ENCODE data around the gene MICU2. TPM values are rescaled to one million over a fixed set of nuclear protein-coding genes. Genes with fewer than 3 reads are reported as not detected.

Gene MICU2
- total RNA-seq, 1 donor from 2014 or later, result 20.4 TPM

GRCh38 chr13:21544515-21544914 is 59.5 kb downstream of the MICU2 start:
- ATAC-seq, result no peak

GRCh38 chr13:21542563-21542962 is 61.4 kb downstream of the MICU2 start:
- no peak for ATAC-seq

DNA sequence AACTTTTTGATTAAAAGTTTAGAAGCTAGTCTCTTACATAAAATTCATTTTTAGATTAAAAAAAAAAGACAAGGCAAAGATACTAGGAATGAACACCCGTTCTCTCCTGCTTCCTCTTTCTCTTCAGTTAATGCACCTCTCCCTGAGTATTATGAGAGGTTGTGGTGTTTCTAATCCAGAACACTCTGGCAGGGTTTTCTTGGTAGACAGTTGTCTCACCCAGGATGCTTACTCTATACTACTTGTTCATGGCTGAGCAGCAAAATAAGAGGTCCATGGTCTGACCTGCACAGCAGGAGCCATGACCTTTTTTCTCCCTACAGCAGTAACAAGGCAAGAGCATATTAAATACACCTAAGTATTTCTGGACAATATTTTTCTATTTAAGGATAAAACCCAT is 62.0 kb downstream of the MICU2 start:
- no peak for ATAC-seq

- ATAC-seq, result no peak
Observed at GRCh38 chr13:21541271-21541670, 62.7 kb downstream of the MICU2 start.

GRCh38 chr13:21539687-21540086 is 64.3 kb downstream of the MICU2 start:
- no peak for ATAC-seq

GRCh38 chr13:21538753-21539152 is 65.2 kb downstream of the MICU2 start:
- no peak for ATAC-seq

- no peak for ATAC-seq
Observed at GRCh38 chr13:21538280-21538679, 65.7 kb downstream of the MICU2 start.

DNA sequence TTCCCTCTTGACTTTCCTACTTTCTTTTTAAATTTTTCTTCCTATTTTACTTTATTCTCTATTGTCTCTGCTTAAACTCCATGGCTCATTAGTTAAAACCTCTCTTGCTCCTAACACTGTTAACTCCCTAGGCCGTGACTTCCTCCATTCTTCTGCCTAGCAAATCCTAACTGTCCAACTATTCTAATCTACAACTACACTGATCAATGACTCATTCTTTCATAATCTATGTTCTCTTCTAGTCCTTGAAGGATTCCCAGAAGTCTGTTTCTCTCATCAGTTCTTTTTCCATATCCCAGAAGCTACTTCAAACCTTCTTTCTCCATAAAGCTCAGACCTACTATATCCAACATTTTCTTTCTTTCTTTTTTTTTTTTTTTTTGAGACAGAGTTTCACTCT is 66.9 kb downstream of the MICU2 start:
- ATAC-seq, result no peak

DNA sequence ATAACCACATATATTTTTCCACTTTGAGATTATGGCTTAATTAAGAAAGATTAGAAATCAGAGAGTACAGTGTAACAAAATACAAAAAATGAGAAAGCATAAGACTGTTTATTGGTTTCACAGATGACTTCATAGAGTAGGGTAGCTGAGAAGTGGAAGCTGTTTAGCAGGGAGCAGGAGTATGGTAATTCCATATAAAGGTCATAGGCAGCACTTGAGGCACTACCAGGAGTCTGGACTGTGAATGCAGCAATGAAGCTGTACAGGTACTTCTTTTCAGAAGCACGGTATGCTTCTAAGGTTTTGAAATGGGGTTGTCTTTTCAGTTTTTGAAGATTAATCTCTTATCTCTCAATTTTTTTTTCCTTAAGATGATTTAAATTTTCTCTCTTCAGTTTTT is 69.2 kb downstream of the MICU2 start:
- no peak for ATAC-seq

DNA sequence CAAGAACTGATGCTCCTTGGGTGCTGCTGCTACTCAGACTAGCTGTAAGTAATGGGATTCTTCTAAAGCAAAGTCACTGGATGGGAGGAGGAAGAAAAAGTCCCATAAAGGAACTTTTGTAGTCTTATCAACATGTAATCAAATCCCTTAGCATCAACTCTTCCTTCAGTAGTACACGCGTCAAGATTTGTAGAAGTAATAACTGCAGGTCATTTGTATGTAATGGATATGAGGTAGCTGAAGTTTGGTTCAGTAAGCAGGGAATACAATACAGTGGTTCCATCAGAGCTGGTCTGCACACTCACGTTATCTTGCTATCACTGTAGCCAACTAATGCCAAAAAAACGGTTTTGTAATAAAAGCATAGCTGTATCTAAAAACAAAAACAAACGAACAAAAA is 72.5 kb downstream of the MICU2 start:
- ATAC-seq, result no peak

- no peak for ATAC-seq
Observed at GRCh38 chr13:21530656-21531055, 73.3 kb downstream of the MICU2 start.

DNA sequence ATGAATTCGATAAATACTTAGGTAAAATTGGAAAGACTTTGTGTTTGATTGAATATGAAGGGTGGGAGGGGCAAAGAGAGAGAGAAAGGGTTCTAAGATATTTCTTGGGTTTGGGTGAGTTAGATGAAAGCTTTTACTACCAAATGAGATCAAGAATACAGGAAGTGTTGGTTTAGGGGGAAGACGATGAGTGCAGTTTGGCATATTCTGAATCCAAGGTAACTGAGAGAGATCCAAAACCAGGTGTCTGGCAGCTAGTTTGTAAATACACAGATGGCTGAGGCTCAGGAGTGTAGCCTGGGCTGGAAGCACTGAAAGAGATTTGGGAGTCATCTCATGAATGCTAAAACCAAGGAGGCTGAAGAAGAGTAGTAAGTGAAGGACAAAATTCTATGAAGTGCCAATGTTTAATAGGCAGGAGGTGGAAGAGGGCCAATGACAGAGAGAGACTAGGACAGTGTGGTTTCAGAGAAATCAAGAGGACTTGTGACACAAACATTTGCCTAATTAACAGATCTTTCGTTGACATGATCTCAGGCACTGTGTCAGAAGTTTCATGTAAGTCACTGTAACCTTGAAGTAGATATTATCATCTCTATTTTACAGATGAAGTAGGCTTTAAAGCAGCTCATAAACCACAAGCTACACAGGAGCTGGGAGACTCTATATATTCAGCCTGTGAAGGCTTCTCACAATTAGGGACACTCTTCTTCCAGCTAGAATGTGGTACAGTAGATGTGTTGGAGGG is 74.7 kb downstream of the MICU2 start:
- ATAC-seq, result no peak

DNA sequence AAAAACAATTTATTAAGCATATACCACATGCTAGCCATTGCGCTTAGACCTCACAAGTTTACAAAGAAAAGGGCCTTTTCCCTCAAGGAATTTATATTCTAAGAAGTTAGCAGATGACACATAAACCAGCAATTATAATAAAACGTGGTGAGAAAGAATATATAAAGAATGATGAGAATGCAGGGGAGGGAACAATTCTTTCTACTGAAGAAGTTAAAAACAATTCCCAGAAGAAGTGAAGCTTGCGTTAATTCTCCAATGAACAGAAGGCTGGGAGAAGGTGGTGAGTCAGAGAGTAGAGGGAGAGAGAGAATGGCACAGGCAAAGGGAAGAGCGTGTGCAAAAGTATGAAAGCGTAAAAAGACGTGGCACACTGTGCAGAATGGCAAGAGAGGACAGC is 75.4 kb downstream of the MICU2 start:
- ATAC-seq, result no peak

DNA sequence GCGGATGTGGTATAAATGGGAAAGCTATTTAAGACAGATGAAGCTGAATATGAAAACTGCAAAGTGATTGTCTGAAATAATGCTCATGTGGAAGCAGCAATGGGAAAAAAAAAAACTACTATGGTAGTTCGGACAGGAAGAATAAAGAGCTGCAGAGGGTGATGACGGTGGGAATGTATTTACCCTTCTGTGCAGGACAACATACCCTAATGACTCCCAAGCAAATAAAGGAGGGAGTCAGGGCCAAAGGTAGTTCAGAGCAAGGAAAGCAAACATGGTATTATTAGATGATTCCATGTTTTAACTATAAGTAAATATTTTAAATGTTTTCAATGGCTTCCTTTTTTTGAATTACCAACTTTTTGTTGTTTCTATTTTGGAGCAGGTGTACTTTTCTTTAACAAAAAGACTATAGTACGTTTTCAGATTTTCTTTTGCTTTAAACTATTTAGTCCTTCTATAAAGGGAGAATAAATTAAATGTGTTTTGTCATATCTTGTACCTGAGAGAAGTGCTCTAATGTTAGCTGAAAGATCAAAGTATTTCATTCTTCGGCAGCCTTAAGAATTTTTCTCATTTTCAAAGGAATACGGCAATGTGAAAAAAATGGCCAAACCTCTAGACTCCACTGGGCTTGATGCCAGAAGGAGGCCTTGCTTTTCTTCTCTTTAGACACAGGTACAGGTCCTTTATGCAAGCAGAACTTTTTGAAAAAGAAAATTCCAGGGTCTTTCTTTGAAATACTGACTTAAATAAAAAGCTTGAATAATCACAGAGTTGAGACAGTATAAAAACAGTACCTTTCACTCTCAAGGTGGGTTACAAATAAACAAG is 77.0 kb downstream of the MICU2 start:
- no peak for ATAC-seq

GRCh38 chr13:21522847-21523246 is 81.1 kb downstream of the MICU2 start:
- ATAC-seq, result no peak

- ATAC-seq, result no peak
Observed at GRCh38 chr13:21522130-21522529, 81.8 kb downstream of the MICU2 start.

DNA sequence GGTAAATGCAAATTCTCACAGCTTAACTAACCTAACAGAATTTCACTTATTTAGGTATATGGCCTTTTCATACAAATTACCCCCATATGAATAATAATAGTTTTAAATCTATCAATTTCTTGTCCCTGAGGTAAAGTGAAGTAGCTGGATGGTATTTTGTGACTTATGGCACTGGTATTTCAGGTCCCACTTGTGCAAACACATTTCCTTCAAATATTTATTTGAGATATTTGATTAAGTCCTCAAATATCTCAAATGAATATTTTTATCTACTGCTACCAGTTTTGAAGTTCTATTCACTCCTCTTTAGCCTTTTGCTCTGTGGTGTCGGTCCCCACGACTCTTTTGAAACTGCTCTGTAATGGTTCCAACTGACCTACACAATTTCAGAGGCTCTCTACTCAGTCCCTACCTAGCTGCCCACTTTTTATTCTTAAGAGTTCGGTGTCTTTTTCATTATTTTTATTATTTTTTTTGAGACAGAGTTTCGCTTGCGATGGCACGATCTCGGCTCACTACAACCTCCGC is 85.3 kb downstream of the MICU2 start:
- ATAC-seq, result no peak

DNA sequence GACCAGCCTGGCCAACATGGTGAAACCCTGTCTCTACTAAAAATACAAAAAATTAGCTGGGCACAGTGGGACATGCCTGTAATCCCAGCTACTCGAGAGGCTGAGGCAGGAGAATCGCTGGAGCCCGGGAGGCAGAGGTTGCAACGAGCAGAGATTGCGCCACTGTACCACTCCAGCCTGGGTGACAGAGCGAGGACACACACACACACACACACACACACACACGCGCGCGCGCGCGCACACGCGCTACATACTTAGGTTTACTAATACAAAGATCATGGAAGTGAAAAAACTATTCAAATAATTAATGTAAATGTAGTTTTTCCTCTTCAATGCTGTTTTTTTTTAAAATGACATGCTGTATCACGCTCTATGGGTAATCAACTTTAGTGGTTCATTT is 86.4 kb downstream of the MICU2 start:
- no peak for ATAC-seq

DNA sequence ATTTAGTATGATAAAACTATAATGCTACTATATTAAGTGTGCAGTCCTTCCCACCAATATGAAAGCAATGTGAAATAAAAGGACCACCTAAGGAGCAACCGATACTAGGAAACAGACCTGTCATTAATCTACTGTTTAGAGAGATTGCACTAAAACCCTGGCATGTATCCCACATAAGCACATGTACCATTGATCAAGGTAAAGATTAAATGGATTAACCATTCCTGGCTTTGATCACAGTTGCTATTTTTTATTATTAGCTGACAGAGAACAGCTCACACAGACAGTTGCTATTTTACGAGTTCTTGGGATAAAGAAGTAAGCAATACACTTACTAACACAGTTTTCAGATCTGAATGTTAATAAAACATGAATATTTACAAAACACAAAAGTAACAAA is 87.2 kb downstream of the MICU2 start:
- ATAC-seq, result no peak

DNA sequence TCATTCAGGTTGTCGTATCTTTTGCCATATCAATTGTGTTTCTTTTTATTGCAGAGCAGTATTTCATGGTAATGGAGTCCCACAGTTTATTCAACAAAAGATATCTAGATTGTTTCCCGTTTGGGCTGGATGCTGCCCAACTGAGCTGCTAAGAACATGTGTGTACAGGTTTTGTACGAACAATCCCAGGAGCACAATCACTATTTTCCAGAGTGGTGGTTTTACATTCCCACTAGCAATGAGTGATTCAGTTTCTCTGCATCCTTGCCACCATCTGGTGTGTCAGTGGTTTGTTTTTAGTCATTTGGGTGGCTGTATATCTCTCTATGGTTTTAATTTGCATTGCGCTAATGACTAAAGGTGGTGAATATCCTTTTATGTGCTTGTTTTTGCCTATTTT is 92.1 kb downstream of the MICU2 start:
- peak; percentile 53 for ATAC-seq

DNA sequence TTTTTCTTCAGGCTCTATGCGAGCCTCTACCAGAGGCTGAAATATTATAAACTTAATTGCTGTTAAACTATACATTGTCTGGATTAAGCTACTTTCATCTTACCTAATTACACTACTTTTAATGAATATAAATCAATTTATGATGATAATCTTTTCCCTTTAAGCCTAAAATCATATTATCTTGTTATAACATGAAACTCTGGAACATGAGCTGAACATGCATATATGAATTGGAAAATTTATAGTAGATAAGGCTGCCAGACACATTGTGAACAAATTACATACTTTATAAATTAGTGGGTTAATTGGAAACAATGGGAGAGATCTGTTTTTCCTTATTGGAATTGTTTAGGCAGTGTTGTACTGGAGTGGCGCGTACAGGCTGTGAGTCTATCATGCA is 99.6 kb downstream of the MICU2 start:
- ATAC-seq, result no peak

- ATAC-seq, result no peak
Observed at GRCh38 chr13:21501686-21502085, 102.3 kb downstream of the MICU2 start.

GRCh38 chr13:21486322-21486721 is 117.6 kb downstream of the MICU2 start:
- ATAC-seq, result no peak

- ATAC-seq, result no peak
Observed at GRCh38 chr13:21483748-21484147, 120.2 kb downstream of the MICU2 start.

Measured in esophagus mucosa (tissue), 1 donor.